ENCODE data around the gene KATNA1. TPM values are rescaled to one million over a fixed set of nuclear protein-coding genes. Genes with fewer than 3 reads are reported as not detected.

Gene KATNA1
- total and polyA plus RNA-seq, 9 of the 15 experiments (the other 6 are each of a cell fraction or from before 2014, with no cell fraction given) = 22.5 to 76.9 (median 45.0) TPM

DNA sequence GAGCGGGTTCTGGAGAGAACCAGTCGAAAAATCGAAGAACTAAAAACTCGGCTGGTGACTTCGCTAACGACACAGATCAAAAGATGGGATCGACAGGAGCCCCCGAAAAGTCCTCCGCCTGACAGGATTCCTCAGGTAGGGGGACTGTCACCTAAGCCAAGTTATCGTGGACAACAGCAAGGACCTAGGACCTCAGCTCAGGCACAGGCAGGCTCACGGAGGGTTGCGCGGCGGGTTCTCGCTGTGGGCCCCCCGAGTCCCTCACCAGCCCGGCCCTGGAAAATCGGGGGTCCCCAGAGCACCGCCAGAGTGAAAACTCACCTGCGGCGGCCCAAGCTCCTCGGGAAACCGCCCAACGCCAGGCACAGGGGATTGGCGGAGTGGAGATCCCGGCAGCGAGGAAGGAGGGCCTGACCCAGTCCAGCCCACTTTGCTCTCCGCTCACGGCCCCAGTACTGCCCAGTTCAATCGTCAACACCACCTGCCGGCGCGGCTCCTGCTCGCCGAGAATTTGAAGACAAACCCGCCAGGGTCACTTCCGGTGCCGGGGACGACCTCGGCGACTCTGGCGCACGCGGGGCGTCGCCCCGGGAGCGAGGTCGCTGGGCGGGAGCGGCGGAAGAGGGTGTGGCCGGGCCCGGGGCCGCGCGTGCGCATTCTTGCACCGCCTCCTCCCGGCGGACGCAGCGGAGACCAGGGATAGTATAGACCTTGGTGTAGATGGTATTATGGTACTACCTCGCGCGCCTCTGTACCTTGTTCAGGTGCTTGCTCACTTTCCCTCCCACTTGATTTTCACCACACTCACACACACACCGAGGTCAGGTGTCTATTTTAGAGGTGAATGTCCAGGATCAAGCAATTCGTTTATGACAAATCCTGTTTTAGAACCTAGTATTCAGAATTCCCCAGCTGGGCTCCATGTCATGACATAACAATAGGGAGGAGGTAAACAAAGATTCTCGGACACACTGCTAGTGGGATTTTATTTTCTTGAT lies at the start of gene KATNA1 (continued):
- TF ChIP-seq SETDB1 (IDR thresholded peaks at IDR 0.05; ENCODE audit: low read length) (peak; percentile 72), MTA2 (IDR thresholded peaks at IDR 0.05; ENCODE audit: low read depth) (no peak; the same call in 1 of the 2 replicates), ZFP30 (CRISPR knock-in tag; IDR thresholded peaks at IDR 0.05; ENCODE audit: borderline replicate concordance) (no peak), KAT8 (IDR thresholded peaks at IDR 0.05; ENCODE audit: low read depth) (no peak), PTBP1 (IDR thresholded peaks at IDR 0.05; ENCODE audit: low read depth, low read length) (no peak), HDAC1 (IDR thresholded peaks at IDR 0.05) (peak; percentile 8 to 85; a peak in 2 of 4 replicates), ZBTB17 (CRISPR knock-in tag; IDR thresholded peaks at IDR 0.05) (peak; percentile 67; the same call in 1 of the 2 replicates), ZNF282 (CRISPR knock-in tag; IDR thresholded peaks at IDR 0.05) (no peak), MTA3 (IDR thresholded peaks at IDR 0.05; ENCODE audit: borderline replicate concordance) (peak; percentile 49; the same call in 1 of the 2 replicates), HNRNPLL (IDR thresholded peaks at IDR 0.05; ENCODE audit: low read depth, low read length, poor library complexity, severe bottlenecking) (peak; percentile 56)
- TF ChIP-seq, protein P1, sequence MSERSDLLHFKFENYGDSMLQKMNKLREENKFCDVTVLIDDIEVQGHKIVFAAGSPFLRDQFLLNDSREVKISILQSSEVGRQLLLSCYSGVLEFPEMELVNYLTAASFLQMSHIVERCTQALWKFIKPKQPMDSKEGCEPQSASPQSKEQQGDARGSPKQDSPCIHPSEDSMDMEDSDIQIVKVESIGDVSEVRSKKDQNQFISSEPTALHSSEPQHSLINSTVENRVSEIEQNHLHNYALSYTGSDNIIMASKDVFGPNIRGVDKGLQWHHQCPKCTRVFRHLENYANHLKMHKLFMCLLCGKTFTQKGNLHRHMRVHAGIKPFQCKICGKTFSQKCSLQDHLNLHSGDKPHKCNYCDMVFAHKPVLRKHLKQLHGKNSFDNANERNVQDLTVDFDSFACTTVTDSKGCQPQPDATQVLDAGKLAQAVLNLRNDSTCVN (CRISPR knock-in tag; IDR thresholded peaks at IDR 0.05) = peak; percentile 73; the same call in 1 of the 2 replicates
- TF ChIP-seq, protein P2, sequence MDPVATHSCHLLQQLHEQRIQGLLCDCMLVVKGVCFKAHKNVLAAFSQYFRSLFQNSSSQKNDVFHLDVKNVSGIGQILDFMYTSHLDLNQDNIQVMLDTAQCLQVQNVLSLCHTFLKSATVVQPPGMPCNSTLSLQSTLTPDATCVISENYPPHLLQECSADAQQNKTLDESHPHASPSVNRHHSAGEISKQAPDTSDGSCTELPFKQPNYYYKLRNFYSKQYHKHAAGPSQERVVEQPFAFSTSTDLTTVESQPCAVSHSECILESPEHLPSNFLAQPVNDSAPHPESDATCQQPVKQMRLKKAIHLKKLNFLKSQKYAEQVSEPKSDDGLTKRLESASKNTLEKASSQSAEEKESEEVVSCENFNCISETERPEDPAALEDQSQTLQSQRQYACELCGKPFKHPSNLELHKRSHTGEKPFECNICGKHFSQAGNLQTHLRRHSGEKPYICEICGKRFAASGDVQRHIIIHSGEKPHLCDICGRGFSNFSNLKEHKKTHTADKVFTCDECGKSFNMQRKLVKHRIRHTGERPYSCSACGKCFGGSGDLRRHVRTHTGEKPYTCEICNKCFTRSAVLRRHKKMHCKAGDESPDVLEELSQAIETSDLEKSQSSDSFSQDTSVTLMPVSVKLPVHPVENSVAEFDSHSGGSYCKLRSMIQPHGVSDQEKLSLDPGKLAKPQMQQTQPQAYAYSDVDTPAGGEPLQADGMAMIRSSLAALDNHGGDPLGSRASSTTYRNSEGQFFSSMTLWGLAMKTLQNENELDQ (CRISPR knock-in tag; IDR thresholded peaks at IDR 0.05; ENCODE audit: borderline replicate concordance) = no peak
- TF ChIP-seq, protein P3, sequence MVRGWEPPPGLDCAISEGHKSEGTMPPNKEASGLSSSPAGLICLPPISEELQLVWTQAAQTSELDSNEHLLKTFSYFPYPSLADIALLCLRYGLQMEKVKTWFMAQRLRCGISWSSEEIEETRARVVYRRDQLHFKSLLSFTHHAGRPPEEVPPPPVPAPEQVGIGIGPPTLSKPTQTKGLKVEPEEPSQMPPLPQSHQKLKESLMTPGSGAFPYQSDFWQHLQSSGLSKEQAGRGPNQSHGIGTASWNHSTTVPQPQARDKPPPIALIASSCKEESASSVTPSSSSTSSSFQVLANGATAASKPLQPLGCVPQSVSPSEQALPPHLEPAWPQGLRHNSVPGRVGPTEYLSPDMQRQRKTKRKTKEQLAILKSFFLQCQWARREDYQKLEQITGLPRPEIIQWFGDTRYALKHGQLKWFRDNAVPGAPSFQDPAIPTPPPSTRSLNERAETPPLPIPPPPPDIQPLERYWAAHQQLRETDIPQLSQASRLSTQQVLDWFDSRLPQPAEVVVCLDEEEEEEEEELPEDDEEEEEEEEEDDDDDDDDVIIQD (CRISPR knock-in tag; IDR thresholded peaks at IDR 0.05) = peak; percentile 77; the same call in 1 of the 2 replicates
- TF ChIP-seq, protein P4, sequence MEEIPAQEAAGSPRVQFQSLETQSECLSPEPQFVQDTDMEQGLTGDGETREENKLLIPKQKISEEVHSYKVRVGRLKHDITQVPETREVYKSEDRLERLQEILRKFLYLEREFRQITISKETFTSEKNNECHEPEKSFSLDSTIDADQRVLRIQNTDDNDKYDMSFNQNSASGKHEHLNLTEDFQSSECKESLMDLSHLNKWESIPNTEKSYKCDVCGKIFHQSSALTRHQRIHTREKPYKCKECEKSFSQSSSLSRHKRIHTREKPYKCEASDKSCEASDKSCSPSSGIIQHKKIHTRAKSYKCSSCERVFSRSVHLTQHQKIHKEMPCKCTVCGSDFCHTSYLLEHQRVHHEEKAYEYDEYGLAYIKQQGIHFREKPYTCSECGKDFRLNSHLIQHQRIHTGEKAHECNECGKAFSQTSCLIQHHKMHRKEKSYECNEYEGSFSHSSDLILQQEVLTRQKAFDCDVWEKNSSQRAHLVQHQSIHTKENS (CRISPR knock-in tag; IDR thresholded peaks at IDR 0.05) = no peak
- TF ChIP-seq, protein P5, sequence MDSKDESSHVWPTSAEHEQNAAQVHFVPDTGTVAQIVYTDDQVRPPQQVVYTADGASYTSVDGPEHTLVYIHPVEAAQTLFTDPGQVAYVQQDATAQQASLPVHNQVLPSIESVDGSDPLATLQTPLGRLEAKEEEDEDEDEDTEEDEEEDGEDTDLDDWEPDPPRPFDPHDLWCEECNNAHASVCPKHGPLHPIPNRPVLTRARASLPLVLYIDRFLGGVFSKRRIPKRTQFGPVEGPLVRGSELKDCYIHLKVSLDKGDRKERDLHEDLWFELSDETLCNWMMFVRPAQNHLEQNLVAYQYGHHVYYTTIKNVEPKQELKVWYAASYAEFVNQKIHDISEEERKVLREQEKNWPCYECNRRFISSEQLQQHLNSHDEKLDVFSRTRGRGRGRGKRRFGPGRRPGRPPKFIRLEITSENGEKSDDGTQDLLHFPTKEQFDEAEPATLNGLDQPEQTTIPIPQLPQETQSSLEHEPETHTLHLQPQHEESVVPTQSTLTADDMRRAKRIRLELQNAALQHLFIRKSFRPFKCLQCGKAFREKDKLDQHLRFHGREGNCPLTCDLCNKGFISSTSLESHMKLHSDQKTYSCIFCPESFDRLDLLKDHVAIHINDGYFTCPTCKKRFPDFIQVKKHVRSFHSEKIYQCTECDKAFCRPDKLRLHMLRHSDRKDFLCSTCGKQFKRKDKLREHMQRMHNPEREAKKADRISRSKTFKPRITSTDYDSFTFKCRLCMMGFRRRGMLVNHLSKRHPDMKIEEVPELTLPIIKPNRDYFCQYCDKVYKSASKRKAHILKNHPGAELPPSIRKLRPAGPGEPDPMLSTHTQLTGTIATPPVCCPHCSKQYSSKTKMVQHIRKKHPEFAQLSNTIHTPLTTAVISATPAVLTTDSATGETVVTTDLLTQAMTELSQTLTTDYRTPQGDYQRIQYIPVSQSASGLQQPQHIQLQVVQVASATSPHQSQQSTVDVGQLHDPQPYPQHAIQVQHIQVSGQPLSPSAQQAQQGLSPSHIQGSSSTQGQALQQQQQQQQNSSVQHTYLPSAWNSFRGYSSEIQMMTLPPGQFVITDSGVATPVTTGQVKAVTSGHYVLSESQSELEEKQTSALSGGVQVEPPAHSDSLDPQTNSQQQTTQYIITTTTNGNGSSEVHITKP (IDR thresholded peaks at IDR 0.05; ENCODE audit: partially characterized antibody) = no peak
